Left cardiac atrium (tissue), 4 donors: ENCODE data around the gene PKNOX2. TPM values are rescaled to one million over a fixed set of nuclear protein-coding genes. Genes with fewer than 3 reads are reported as not detected.

Experiments
- ATAC-seq, 2 donors: fragments of 200-7000 bp; cut with Tn5 transposase; one replicate each; pipeline ENCODE4 v1.9.1; 2020; ENCODE audit warnings: mild to moderate bottlenecking in 2 of 2, moderate library complexity in 2 of 2
- DNase-seq: peaks from one replicate; pipeline ENCODE4 v3.0.0-alpha.2; 2020
- intact Hi-C, 2 donors: fragments of 100-400 bp; cut with DNase I; formaldehyde crosslinking; loops; one replicate each; pipeline versions ENCODE4 v1.14.1 to v1.15.1; 2022 to 2023
- total RNA-seq, 2 donors: library from RNA; stranded (reverse); fragmentation: NEBNext Ultra II Directional; extraction: Animal tissue kit (Norgen Biotek cat#: 25700); gene quantifications; one replicate each; pipeline ENCODE4 v1.2.1, GENCODE V29; 2021
- donor health status: DM: no; HTN: yes; CAD: no.
- donor health status: DM: no; HTN: yes; CAD: no; lungs with severe emphysema.
- donor health status: DM: yes; HTN: yes; CAD: no.
- donor health status: Dilated cardiomyopathy.

PKNOX2 gene
- total RNA-seq, 2 donors from 2014 or later = 13.8 to 14.4 TPM

DNA sequence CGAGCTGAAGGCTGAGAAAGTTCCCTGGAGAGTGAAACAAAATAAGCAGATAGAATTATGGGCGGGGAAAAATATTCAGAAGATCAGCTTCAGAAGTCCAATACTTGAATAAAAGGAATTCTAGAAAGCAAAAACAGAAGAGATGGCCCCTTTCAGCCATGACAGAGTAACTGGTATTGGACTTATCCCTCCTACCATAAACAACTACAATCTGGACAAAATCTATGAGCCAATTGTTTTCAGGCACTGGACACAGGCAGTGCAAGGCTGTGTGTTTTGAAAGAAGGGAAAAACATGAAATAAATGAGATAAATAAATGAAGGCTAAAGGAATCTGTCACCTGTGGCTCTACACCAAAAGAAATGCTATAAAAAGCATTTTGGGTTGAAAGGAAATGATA lies 305.8 kb downstream of the PKNOX2 start:
- no peak for ATAC-seq
- intact Hi-C loops = no loop called here
- DNase-seq = no peak

- ATAC-seq = no peak
- no peak for DNase-seq
- intact Hi-C loops = no loop called here
Measured at GRCh38 chr11:125476721-125477120, 312.2 kb downstream of the PKNOX2 start.

DNA sequence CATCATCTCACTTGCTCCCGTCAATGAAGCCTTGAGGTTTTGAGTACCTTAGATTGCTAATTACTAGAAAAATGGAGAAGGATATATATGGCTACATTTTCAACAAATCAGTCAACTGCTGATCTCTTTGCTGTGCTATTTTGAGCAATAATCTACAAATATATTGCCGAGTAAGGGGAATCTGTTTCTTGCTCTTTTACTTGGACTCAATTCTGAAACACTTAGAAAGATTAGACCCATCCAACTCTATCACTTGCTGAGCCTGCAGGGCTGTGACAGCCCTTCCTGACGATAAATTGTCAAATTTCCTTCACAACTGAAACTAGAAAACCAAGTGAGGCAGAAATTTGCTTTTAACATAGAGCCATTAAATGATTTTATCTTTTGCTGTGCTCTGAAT lies 314.6 kb downstream of the PKNOX2 start:
- DNase-seq (no peak), ATAC-seq (no peak)
- intact Hi-C loops = no loop called here

GRCh38 chr11:125481531-125481930 lies 317.0 kb downstream of the PKNOX2 start:
- peak in 1 of 2 donors; percentile 30 for ATAC-seq
- intact Hi-C loops = no loop called here

More at GRCh38 chr11:125481531-125481930, 317.0 kb downstream of the PKNOX2 start:
- no peak for DNase-seq

Other genes with a start within 250 kb of the PKNOX2 start
- not detected for gene HEPN1, start 245.5 kb upstream of the PKNOX2 start, total RNA-seq
- gene HEPACAM, start 228.7 kb upstream of the PKNOX2 start, total RNA-seq = 1 to 10 TPM; 4.6 to 5.4 TPM
- gene CCDC15, start 210.5 kb upstream of the PKNOX2 start, total RNA-seq = under 1 TPM; 0.31 to 0.82 TPM
- 1 to 10 TPM; 6.0 to 8.9 TPM for gene SLC37A2, start 101.4 kb upstream of the PKNOX2 start, total RNA-seq
- gene TMEM218, start 53.1 kb upstream of the PKNOX2 start, total RNA-seq = 10 to 100 TPM; 10.9 to 12.8 TPM